HG03565 (cell line): Measurements from ENCODE around the gene SLC25A13.

Experiments used
- ATAC-seq: cut with Tn5 transposase; IDR thresholded peaks from one replicate; pipeline ENCODE4 v1.9.1; 2021; ENCODE audit warnings: mild to moderate bottlenecking, moderate library complexity; ENCODE audit not compliant: unreplicated experiment

SLC25A13 gene

DNA sequence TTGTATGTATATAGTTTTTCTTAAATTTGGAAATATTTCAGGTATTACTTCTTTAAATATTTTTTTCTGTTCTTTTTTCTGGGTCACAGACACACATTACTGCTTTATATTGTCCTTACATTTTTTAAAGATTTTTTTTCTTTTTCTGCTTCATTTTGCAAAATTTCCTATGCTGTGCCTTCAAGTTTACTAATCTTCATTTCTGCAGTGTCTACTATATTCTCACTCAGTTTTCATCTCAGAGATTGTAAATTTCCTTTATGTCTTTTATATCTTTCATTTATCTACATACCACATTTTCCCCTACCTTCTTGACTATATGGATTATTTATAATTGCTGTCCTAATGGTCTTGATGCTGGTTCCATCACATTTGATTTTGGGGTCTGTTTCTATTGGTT, 210.5 kb downstream of the SLC25A13 start:
- no peak for ATAC-seq

DNA sequence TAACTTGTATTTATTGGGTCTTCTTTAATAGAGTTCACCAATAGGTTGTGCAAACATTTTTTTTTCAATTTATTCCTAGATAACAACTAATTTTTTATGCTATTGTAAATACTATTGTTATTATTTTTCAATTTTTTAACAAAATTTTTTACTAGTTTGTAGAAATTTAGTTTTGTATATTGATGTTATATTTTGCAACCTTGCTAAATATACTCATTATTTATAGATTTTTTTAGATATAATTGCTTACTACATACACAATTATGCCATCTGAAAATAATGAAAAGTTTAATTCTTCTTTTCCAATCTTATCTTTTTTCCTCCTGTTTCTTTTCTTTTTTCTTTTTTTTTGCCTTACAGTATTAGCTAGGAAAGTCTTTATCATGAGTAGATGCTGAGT, 216.9 kb downstream of the SLC25A13 start:
- ATAC-seq: no peak

DNA sequence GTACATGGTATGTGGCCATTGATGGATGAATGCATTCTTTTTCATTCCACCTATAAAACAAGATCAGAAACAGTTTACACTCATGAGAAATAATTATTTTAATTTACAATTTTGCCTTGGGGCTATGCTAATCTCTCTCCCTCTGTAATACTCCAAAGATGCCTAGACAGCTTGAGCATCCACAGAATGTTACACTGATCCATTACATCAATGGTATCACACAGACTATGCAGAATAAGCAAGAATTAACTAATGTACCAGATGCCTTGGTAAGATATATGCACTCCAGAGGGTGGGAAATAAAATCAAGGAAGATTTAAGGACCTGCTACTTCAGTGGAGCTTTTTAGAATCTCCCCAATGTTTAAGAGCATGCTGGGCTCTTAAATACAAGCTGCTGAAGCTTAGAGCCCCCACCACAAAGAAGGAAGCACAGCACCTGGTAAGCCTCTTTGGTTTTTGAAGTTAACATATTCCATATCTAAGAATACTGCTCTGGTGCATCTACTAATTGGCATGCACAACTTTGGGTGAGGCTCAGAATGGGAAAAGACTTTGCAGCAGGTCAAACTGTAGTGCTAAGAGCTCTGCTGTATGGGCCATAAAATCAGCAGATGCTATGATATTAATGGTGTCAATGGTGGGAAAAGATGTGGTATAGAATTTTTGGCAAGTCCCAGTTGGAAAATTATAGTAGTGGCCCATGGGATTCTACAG, 219.6 kb downstream of the SLC25A13 start:
- no peak for ATAC-seq

DNA sequence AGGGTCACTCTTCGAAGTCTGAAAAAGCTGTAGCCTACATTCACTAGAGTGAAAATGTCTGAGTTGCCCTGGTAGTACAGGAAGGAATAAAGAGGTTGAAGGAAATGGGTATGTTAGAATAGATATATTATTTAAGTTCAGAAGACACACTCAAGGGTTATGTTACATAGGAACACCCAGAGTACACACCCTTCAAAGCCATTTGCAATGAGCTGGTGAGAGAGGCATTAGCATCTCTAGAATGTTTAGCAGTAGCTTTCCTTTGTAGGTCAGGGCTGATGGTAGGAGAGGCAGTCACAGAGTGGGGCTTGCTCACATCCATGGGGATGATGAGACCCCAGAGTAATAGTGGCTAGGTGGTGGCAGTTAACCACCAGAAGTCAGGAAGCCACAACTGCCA, 221.2 kb downstream of the SLC25A13 start:
- ATAC-seq: no peak

DNA sequence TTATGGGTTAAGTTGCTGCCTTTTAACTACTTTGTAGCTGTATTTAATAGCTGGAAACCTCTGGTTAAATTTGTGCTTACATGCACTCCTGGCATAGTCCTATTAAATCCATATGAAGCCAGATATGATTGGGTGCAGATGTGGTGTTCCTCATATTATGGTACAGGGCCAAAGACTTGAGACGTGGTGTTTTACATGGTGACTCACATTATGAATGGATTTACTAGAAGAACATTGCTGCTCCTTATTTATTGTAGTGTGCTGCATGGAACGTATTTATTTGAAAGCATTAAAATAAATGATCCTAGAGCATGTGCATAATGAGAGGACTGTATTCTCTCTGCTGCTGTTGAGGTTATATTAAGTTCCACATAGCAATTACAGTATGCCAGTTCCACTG, 224.1 kb downstream of the SLC25A13 start:
- no peak for ATAC-seq

DNA sequence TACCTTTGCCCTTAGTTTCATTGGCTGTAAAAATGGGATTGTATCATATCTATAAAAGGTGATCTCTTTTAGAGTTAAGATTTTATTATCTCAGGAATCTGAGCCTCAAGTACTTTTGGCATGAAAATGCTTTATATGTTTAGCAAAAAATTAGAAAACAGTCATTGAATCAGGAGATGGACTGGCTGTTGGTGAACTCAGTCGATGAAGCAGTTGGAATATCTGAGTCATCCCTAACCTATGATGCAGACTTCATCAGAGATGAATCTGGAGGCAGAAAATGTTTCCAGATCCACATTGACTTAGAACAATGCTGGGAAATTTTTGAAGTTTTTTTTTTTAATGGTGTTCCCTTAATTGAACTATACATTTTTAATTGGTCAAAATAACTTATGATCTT, 228.5 kb downstream of the SLC25A13 start:
- no peak for ATAC-seq

DNA sequence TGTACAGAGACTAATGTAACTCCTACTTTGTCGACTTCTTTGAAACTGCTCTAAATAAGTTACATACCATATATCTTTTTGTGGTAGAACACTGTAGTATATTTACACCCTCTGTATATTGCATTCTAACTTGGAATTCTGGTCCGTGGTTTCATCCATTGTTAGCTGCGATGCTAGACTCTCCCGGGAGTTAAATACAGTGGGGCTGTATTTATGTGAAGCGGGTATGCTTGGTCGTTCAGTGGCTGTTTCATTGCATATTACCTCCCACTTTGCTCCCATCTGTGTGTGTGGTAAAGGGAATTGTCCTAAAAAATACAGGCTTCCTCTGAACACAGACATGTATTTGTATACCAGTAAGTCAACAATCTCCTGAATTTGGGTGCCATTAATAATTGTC, 231.1 kb downstream of the SLC25A13 start:
- ATAC-seq: no peak

DNA sequence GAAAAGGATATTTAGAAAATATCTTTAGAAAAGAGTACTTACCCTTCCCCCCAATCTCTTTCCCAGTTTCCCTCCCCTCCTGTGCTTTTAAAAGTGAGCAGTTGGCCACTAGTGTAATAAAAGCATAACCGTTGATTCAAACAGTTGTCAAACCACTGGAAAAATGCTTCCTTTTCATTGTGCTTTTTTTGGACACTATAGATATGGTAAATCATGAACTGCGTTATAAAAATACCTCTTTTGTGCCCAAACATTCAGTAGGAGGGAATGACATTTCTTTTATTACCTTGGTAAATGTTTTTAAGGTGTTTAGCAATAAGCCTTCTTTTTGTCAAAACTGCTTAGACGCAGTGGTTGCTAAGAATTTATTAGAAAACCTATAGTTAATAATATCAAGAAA, 232.4 kb downstream of the SLC25A13 start:
- ATAC-seq: no peak

DNA sequence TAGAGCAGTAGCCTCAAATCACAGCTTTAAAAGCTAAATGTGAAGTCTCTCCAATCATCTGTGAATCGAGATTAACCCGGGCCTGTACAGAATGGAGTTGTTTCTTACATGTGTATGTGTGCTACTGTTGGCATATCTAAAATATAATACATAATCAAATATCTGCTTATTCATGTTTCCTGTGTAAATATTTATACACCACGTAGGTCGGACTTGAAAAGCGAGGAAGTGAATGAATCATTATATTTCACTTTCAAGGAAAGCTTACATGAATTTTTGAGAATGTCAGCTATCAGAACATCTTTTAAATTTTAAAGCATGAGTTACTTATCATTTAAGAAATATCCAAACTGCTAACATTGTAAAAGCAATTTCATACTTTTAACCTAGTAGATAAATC, 233.3 kb downstream of the SLC25A13 start:
- ATAC-seq: no peak

DNA sequence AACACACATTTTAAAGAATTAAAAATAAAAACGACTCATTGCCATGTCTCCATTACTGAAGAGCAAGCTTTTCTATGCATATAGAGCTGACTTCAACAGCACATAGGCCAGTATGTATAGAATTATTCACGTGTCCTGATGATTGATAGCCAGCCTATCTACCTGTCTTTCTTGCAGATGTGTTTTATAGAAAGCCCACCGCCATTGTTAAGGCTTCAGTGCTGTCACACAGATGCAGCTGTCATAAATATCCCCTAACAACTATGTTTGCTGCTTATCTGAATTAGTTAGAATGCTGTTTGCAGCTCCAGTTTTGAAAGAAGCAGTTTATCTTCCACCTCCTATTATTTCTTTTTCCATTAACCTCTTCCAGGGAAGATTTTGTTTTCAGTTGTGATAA, 235.9 kb downstream of the SLC25A13 start:
- ATAC-seq: no peak

DNA sequence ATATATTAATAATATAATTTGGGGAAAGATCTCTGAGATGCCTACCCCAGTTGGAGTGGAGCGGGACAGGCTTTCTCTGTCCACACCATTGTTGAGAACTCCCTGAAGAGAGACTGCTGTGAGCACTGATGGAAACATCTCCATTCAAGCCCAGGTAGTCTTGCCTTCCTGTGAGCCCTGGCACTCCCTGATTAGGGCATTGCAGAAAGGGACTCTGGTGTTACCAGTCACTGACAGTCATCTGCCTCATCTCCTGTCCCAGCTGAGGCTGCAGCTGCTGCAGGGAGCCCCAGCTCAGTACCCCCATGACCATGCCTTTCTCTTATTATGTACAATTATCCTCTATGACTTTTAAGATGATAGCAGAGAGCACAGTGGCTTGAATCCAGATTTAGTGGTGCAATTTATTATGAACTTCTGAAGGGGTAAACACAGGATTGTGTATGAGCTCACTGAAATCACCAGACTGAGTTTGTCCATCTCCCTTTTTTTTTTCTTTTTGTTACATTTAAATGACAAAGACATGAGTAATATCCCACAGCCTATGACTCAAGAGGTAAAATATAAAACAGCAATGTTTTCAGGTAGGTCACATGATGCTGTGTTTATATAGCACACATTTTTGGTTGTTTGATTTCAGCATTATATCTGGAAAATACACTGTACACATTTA, 236.9 kb downstream of the SLC25A13 start:
- no peak for ATAC-seq

DNA sequence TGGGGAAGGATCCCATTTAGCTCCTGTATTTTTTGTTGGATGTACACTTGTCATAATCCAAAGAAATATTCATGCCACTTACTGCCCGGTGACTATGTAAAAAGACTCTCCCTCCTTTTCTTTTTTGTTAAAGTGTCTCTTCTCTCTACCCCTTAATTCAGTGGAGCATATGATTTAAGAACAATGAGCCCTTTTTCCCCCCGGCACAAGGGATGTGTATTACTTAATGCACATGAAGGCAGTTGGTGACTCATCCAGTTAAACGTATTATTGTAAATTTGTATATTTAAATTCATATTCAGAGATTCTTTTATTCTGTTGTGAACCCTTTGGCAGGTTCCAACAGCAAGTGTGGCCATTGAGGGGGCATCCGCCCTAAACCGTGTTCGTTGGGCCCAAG, 241.9 kb downstream of the SLC25A13 start:
- ATAC-seq: no peak

DNA sequence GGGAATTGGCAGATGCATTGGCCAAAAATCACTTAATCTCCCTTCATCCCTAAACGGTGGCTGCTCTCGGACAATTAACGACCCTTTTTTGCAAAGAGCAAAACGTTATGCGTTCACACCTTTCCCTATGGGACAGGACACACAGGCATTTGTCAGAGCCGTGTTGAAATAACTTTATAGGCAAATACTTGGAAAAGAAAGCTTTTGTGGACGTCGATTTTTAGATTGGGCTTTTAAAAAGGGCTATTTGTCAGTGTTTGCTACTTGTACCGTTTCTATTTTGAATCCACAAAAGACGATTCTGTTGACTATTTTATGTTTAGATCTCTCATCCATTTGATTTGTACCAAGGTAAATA, 245.6 kb downstream of the SLC25A13 start:
- ATAC-seq: no peak

DNA sequence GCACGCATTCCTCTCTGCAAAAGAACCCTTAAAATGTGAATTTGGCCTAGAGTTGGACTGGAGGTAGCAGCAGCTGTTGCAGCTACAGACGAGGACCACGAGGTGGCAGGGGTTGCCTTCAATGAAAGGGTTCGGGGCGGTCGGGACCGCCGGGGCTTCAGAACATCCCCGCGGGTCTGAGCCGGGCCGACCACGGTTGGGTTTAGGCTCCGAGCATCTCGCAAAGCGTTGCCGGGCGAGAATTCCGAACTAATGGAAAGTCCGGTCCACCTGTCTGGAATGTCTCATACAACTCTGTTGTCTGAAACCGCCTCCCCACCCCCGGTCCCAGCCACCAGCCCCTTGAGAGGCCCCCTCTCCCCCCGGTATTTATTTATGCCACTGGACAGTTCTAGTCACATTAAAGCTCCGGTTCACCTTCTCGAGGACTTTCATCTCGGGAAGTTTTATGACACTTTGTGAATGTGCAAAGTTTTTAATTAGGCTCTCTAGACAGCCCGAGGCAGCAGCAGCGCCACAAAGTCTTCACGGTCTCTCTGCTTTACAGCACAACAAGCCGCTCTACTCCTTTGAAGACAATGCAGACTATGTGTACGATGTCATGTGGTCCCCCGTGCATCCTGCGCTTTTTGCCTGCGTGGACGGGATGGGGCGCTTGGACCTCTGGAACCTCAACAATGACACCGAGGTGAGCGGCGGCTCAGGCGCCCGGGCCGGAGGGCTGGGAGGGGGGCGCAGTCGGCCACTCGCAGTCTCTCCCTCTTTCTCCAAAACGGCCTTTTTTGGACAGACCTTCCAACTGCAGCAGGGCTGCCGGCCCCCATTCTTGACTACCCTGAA, 246.2 kb downstream of the SLC25A13 start:
- ATAC-seq: peak; percentile 82

DNA sequence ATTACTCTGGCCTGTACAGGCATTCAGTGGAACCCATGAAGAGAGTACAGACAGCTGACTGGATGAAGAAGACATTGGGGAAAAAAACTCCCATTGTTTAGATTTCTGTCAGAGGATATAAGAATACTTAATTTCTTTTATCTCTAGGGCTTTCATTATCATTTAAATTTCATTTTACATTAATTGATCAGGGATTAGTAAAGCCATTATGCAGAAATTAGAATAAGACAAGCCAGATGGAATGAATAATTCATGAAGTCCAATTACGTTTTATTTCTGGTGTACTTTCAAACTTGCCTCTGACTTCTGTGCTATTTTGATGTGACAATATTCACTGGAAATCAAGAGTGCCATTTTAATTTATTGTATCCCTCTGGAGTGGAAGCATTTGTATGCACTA, 247.0 kb downstream of the SLC25A13 start:
- ATAC-seq: no peak
